Hepatocyte (in vitro differentiated cells): ENCODE measurements around the gene CNDP1. TPM values are rescaled to one million over a fixed set of nuclear protein-coding genes. Genes with fewer than 3 reads are reported as not detected.

Experiments
- DNase-seq: peaks from one replicate; pipeline ENCODE4 v3.0.0-alpha.2; 2016; ENCODE audit warnings: low spot score
- H2AFZ ChIP-seq: fragments of 200-600 bp; sonication (generic); 2 replicates; pipeline ENCODE4 v1.6.0; 2016; ENCODE audit warnings: antibody characterized with exemption, mild to moderate bottlenecking
- H3K27ac ChIP-seq: fragments of 200-600 bp; sonication (generic); 2 replicates; pipeline ENCODE4 v1.5.1; 2016; ENCODE audit warnings: mild to moderate bottlenecking
- H3K27me3 ChIP-seq: fragments of 200-600 bp; sonication (generic); 2 replicates; pipeline ENCODE4 v1.6.1; 2016
- H3K36me3 ChIP-seq: fragments of 200-600 bp; sonication (generic); replicated peaks from 2 replicates; pipeline ENCODE4 v1.5.1; 2016; ENCODE audit warnings: low read depth; ENCODE audit not compliant: insufficient read depth
- H3K4me1 ChIP-seq: fragments of 200-600 bp; sonication (generic); 2 replicates; pipeline ENCODE4 v1.5.1; 2016; ENCODE audit warnings: mild to moderate bottlenecking, moderate library complexity; ENCODE audit not compliant: insufficient read depth
- H3K4me2 ChIP-seq: fragments of 200-600 bp; sonication (generic); 2 replicates; pipeline ENCODE4 v1.6.0; 2016
- H3K4me3 ChIP-seq: fragments of 200-600 bp; sonication (generic); 2 replicates; pipeline ENCODE4 v1.5.1; 2016; ENCODE audit warnings: mild to moderate bottlenecking
- H3K79me2 ChIP-seq: fragments of 200-600 bp; sonication (generic); 2 replicates; pipeline ENCODE4 v1.6.0; 2017; ENCODE audit warnings: mild to moderate bottlenecking
- H3K9me2 ChIP-seq: fragments of 200-600 bp; sonication (generic); replicated peaks from 2 replicates; pipeline ENCODE4 v1.6.0; 2017; ENCODE audit warnings: mild to moderate bottlenecking; ENCODE audit not compliant: insufficient read depth
- H3K9me3 ChIP-seq: fragments of 200-600 bp; sonication (generic); 2 replicates; pipeline ENCODE4 v1.5.1; 2016; ENCODE audit warnings: low read depth, mild to moderate bottlenecking
- H4K20me1 ChIP-seq: fragments of 200-600 bp; sonication (generic); 2 replicates; pipeline ENCODE4 v1.6.0; 2016; ENCODE audit warnings: mild to moderate bottlenecking; ENCODE audit not compliant: insufficient read depth, poor library complexity, severe bottlenecking
- EZH2 ChIP-seq: fragments of 200-600 bp; sonication (generic); IDR thresholded peaks from 2 replicates; pipeline ENCODE4 v1.6.1; 2016; ENCODE audit warnings: antibody characterized with exemption, mild to moderate bottlenecking, borderline replicate concordance
- EZH2phosphoT487 ChIP-seq: fragments of 200-600 bp; sonication (generic); IDR thresholded peaks from one replicate; pipeline ENCODE4 v1.6.1; 2018; ENCODE audit warnings: antibody characterized with exemption, mild to moderate bottlenecking, low read depth, moderate library complexity; ENCODE audit not compliant: unreplicated experiment, severe bottlenecking
- WGBS: methylation state at CpG from one replicate; pipeline ENCODE4 v1.1.6; 2016; ENCODE audit warnings: low lambda C conversion rate; ENCODE audit errors: missing lambda C conversion rate; 5-methylcytosine and 5-hydroxymethylcytosine counted together
- polyA plus RNA-seq: library from polyadenylated mRNA; unstranded; fragments of >200 nt; fragmentation: Nextera tagmentation; extraction: Ambion mirVana; gene quantifications from 2 replicates; pipeline ENCODE4 v1.2.1, GENCODE V29; 2016
- total RNA-seq: library from RNA; depleted of rRNA; stranded (reverse); fragments of >200 nt; gene quantifications from 2 replicates; pipeline ENCODE4 v1.2.3, GENCODE V29; 2014
- TF ChIP-seq, protein P1 (sequence below): fragments of 200-600 bp; sonication (generic); IDR thresholded peaks from 2 replicates; pipeline ENCODE4 v1.5.1; 2016; ENCODE audit warnings: antibody characterized with exemption, mild to moderate bottlenecking; ENCODE audit not compliant: poor library complexity

Gene CNDP1
- total and polyA plus RNA-seq, 2 experiments from 2014 or later: 0.74 TPM; not detected in 1

DNA sequence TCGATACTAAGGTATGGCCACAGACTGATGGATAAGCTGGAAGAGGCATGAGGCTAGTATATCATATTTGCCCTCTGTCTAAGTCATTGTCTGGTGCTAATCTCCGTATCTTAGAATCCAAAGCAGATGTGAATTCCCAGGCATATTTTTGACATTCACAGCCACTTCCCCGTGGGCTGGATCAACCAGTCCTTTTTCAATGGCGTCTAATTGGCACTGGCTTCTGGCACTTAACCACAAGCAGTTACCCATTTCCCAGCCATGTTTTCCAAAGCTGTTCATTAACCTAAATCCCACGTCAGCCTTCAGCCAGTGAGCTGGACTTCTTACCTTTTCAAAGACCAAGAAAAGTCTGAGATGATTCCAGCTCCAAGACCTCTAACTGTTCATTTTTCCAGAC is 42.7 kb downstream of the CNDP1 start:
- no peak for DNase-seq
- Histone ChIP-seq H3K9me2 (no peaks in the 10 kb centered on the region), H2AFZ (no peak overlapping the region), H3K27ac (no peak overlapping the region), H4K20me1 (no peaks in the 10 kb centered on the region), H3K4me3 (no peak overlapping the region), H3K79me2 (no peaks in the 10 kb centered on the region), H3K36me3 (no peaks in the 10 kb centered on the region), H3K4me1 (peaks cover 4% of the 10 kb centered on the region), H3K27me3 (no peaks in the 10 kb centered on the region), H3K9me3 (no peaks in the 10 kb centered on the region), H3K4me2 (no peak overlapping the region)
- TF ChIP-seq EZH2: no peak
- TF ChIP-seq, protein P1, sequence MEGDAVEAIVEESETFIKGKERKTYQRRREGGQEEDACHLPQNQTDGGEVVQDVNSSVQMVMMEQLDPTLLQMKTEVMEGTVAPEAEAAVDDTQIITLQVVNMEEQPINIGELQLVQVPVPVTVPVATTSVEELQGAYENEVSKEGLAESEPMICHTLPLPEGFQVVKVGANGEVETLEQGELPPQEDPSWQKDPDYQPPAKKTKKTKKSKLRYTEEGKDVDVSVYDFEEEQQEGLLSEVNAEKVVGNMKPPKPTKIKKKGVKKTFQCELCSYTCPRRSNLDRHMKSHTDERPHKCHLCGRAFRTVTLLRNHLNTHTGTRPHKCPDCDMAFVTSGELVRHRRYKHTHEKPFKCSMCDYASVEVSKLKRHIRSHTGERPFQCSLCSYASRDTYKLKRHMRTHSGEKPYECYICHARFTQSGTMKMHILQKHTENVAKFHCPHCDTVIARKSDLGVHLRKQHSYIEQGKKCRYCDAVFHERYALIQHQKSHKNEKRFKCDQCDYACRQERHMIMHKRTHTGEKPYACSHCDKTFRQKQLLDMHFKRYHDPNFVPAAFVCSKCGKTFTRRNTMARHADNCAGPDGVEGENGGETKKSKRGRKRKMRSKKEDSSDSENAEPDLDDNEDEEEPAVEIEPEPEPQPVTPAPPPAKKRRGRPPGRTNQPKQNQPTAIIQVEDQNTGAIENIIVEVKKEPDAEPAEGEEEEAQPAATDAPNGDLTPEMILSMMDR: no peak
- 61% methylated on average over 5 of the region's 5 CpGs for WGBS

DNA sequence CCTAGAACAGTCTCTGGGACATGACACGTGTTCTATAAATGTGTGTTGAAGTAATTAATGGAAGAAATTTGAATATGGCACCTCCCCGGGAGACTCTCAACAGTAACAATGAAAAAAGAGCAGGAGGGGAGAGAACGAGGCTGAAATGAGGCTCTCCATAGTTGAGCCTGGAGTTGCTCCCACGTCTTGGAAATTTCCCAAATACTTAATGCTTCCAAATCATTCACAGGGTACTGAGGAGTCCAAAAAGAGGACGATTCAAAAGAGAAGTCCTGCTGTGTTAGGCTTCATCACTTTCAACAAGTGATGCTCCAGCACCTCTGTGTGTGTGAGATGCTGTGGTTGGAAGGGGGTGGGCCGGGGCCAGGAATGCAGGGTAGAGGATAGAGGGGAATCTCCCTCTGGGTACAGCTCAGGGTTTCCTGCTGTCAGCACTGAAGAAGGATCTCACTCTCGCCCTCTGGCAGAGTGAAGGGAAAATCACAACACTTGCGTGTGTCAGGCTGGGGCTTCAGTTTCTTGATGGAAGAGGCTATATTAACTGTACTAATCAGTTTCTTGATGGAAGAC is 45.3 kb downstream of the CNDP1 start:
- Histone ChIP-seq H3K4me2 (no peak overlapping the region), H3K9me3 (no peaks in the 10 kb centered on the region)
- TF ChIP-seq EZH2: no peak
- TF ChIP-seq EZH2phosphoT487: no peak

DNA sequence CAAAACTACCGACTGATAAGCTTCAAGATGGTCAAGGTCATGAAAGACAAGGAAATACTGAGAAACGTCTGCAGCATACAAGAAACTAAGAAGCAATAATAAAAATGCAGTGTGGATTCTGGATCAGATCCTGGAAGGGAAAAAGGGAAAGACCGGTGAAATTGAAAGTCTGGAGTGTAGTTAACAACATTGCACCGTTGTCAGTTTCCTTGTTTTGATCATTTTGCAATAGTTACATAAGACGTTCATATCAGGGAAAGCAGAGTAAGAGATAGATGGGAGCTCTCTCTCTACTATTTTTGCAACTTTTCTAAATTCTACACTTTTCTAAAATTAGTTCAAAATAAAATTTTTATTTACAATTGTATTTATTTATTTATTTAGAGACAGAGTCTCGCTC is 48.3 kb downstream of the CNDP1 start:
- Histone ChIP-seq H3K4me1 (no peaks in the 10 kb centered on the region), H3K36me3 (no peaks in the 10 kb centered on the region), H3K27ac (no peak overlapping the region), H3K4me2 (no peak overlapping the region), H3K79me2 (no peaks in the 10 kb centered on the region), H4K20me1 (no peaks in the 10 kb centered on the region), H3K27me3 (no peaks in the 10 kb centered on the region), H2AFZ (no peak overlapping the region), H3K4me3 (no peak overlapping the region), H3K9me3 (no peaks in the 10 kb centered on the region), H3K9me2 (no peaks in the 10 kb centered on the region)
- DNase-seq: no peak
- TF ChIP-seq, protein P1: no peak
- TF ChIP-seq EZH2: no peak
- TF ChIP-seq EZH2phosphoT487: no peak
- 77% methylated on average over 6 of the region's 6 CpGs for WGBS

More for the DNA sequence above, 45.3 kb downstream of the CNDP1 start:
- Histone ChIP-seq H3K4me1 (no peaks in the 10 kb centered on the region), H2AFZ (no peak overlapping the region), H3K27me3 (no peaks in the 10 kb centered on the region), H3K27ac (no peak overlapping the region), H4K20me1 (no peaks in the 10 kb centered on the region), H3K79me2 (no peaks in the 10 kb centered on the region), H3K36me3 (no peaks in the 10 kb centered on the region), H3K4me3 (no peak overlapping the region), H3K9me2 (no peaks in the 10 kb centered on the region)
- WGBS: 52% methylated on average over 8 of the region's 8 CpGs
- DNase-seq: no peak

DNA sequence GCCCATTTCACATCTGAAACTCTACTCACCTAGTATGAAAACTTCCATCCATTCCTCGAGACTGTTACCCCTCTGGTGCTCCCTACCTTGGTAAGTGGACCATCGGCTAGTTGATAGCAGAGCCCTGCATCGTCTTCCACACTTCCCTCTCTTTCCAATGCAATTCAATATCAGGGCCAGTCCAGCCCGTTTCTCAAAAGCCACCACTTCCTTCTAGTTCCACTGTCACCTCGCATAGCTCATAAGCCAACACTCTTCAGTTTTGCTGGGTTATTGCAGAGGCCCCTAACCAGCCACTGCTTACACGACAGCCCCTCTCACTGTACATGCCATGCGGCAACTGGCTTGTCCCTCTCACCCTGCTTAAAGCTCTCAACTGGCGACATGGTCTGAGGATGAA is 53.1 kb downstream of the CNDP1 start:
- Histone ChIP-seq H4K20me1 (no peaks in the 10 kb centered on the region), H3K4me1 (no peaks in the 10 kb centered on the region), H3K4me2 (no peak overlapping the region), H3K27me3 (peaks cover 4% of the 10 kb centered on the region), H3K79me2 (no peaks in the 10 kb centered on the region), H2AFZ (no peak overlapping the region), H3K9me3 (no peaks in the 10 kb centered on the region), H3K36me3 (no peaks in the 10 kb centered on the region), H3K27ac (no peak overlapping the region), H3K4me3 (no peak overlapping the region), H3K9me2 (no peaks in the 10 kb centered on the region)
- no peak for DNase-seq
- no peak for TF ChIP-seq EZH2phosphoT487
- TF ChIP-seq, protein P1: no peak
- no peak for TF ChIP-seq EZH2
- 86% methylated on average over 8 of the region's 8 CpGs for WGBS
